ENCODE measurements around the gene TBC1D16.

The TBC1D16 gene

GRCh38 chr17:80072410-80072809, 36.7 kb upstream of the TBC1D16 start:
- TF ChIP-seq CTCF (IDR thresholded peaks at IDR 0.05; ENCODE audit: low read depth, low read length), result no peak
- in situ Hi-C loops (cut with HindIII; ENCODE audit: low sequenced_read_pairs), result no loop called here
- no peak for DNase-seq (ENCODE audit: low read depth, low spot score)
- no peak overlapping the region for H3K4me3 ChIP-seq (ENCODE audit: low read depth, low read length)

GRCh38 chr17:80071116-80071841, 35.6 kb upstream of the TBC1D16 start:
- H3K4me3 ChIP-seq (ENCODE audit: low read depth, low read length), result no peak overlapping the region
- no peak for TF ChIP-seq CTCF (IDR thresholded peaks at IDR 0.05; ENCODE audit: low read depth, low read length)
- in situ Hi-C loops (cut with HindIII; ENCODE audit: low sequenced_read_pairs), result no loop called here
- DNase-seq (ENCODE audit: low read depth, low spot score), result peak; percentile 10

GRCh38 chr17:80070375-80071115, 34.9 kb upstream of the TBC1D16 start:
- H3K4me3 ChIP-seq (ENCODE audit: low read depth, low read length), result no peak overlapping the region
- TF ChIP-seq CTCF (IDR thresholded peaks at IDR 0.05; ENCODE audit: low read depth, low read length), result no peak
- in situ Hi-C loops (cut with HindIII; ENCODE audit: low sequenced_read_pairs), result no loop called here
- no peak for DNase-seq (ENCODE audit: low read depth, low spot score)

- in situ Hi-C loops (cut with HindIII; ENCODE audit: low sequenced_read_pairs), result no loop called here
- H3K4me3 ChIP-seq (ENCODE audit: low read depth, low read length), result no peak overlapping the region
- no peak for TF ChIP-seq CTCF (IDR thresholded peaks at IDR 0.05; ENCODE audit: low read depth, low read length)
- peak; percentile 13 for DNase-seq (ENCODE audit: low read depth, low spot score)
Measured at GRCh38 chr17:80068301-80069222, 32.9 kb upstream of the TBC1D16 start.

- TF ChIP-seq CTCF (IDR thresholded peaks at IDR 0.05; ENCODE audit: low read depth, low read length), result no peak
- no peak overlapping the region for H3K4me3 ChIP-seq (ENCODE audit: low read depth, low read length)
- no peak for DNase-seq (ENCODE audit: low read depth, low spot score)
- in situ Hi-C loops (cut with HindIII; ENCODE audit: low sequenced_read_pairs), result no loop called here
Measured at GRCh38 chr17:80067393-80067986, 31.8 kb upstream of the TBC1D16 start.
